Bone marrow (tissue), 2 donors: ENCODE data around the gene HASPIN.

Experiments used
- DNase-seq, 2 donors: peaks; one replicate each; lab custom pipeline; 2025; lab: John Stamatoyannopoulos, UW

The HASPIN gene

GRCh38 chr17:3735515-3735914 is 11.8 kb downstream of the HASPIN start:
- DNase-seq = no peak

GRCh38 chr17:3738562-3739295 is 15.0 kb downstream of the HASPIN start:
- DNase-seq = no peak

GRCh38 chr17:3739422-3740124 is 15.9 kb downstream of the HASPIN start:
- DNase-seq = no peak

- peak in 1 of 2 donors; percentile 84 for DNase-seq
Measured at GRCh38 chr17:3740611-3741073, 16.9 kb downstream of the HASPIN start.

GRCh38 chr17:3744014-3744413 is 20.3 kb downstream of the HASPIN start:
- DNase-seq = no peak

GRCh38 chr17:3745071-3745470 is 21.4 kb downstream of the HASPIN start:
- no peak for DNase-seq

- no peak for DNase-seq
Measured at GRCh38 chr17:3747805-3748204, 24.1 kb downstream of the HASPIN start.

GRCh38 chr17:3748576-3748975 is 24.9 kb downstream of the HASPIN start:
- no peak for DNase-seq

GRCh38 chr17:3750296-3750695 is 26.6 kb downstream of the HASPIN start:
- no peak for DNase-seq

GRCh38 chr17:3750926-3751325 is 27.2 kb downstream of the HASPIN start:
- no peak for DNase-seq

GRCh38 chr17:3751836-3752235 is 28.1 kb downstream of the HASPIN start:
- no peak for DNase-seq

GRCh38 chr17:3753624-3754023 is 29.9 kb downstream of the HASPIN start:
- DNase-seq = no peak

- DNase-seq = no peak
Measured at GRCh38 chr17:3754066-3754457, 30.4 kb downstream of the HASPIN start.

- DNase-seq = no peak
Measured at GRCh38 chr17:3754458-3755334, 31.0 kb downstream of the HASPIN start.

- no peak for DNase-seq
Measured at GRCh38 chr17:3755335-3756030, 31.8 kb downstream of the HASPIN start.

GRCh38 chr17:3759597-3760216 is 36.0 kb downstream of the HASPIN start:
- no peak for DNase-seq

- DNase-seq = no peak
Measured at GRCh38 chr17:3761036-3761917, 37.6 kb downstream of the HASPIN start.

GRCh38 chr17:3761918-3762380 is 38.2 kb downstream of the HASPIN start:
- no peak for DNase-seq

GRCh38 chr17:3762922-3763776 is 39.4 kb downstream of the HASPIN start:
- DNase-seq = no peak
